Measurements from ENCODE around the gene SEPTIN11.

DNA sequence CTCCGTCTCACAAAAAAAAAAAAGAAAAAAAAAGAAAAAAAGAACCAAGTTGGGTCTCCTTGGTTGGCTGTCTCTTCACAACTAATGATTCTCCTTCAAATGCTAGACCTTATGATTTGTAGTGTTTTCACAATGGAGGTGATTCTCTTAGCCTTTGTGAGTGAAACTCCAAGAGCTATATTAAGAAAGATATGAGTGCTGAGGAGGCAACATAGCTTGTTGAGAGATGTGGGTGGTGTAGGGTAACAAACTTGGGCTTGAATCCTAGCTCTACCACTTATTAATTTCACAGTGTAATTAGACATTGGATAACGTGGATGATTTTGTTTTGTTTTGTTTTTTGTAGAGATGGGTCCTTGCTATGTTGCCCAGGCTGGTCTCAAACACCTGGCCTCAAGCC lies 10.4 kb upstream of the SEPTIN11 start:
- TF ChIP-seq, protein P1, sequence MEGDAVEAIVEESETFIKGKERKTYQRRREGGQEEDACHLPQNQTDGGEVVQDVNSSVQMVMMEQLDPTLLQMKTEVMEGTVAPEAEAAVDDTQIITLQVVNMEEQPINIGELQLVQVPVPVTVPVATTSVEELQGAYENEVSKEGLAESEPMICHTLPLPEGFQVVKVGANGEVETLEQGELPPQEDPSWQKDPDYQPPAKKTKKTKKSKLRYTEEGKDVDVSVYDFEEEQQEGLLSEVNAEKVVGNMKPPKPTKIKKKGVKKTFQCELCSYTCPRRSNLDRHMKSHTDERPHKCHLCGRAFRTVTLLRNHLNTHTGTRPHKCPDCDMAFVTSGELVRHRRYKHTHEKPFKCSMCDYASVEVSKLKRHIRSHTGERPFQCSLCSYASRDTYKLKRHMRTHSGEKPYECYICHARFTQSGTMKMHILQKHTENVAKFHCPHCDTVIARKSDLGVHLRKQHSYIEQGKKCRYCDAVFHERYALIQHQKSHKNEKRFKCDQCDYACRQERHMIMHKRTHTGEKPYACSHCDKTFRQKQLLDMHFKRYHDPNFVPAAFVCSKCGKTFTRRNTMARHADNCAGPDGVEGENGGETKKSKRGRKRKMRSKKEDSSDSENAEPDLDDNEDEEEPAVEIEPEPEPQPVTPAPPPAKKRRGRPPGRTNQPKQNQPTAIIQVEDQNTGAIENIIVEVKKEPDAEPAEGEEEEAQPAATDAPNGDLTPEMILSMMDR (conservative IDR thresholded peaks at IDR 0.05; ENCODE audit: low read depth, low read length), result no peak
- TF ChIP-seq, protein P2, sequence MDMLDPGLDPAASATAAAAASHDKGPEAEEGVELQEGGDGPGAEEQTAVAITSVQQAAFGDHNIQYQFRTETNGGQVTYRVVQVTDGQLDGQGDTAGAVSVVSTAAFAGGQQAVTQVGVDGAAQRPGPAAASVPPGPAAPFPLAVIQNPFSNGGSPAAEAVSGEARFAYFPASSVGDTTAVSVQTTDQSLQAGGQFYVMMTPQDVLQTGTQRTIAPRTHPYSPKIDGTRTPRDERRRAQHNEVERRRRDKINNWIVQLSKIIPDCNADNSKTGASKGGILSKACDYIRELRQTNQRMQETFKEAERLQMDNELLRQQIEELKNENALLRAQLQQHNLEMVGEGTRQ (IDR thresholded peaks at IDR 0.05; ENCODE audit: low read depth, low read length), result no peak
- TF ChIP-seq NFE2L2 (IDR thresholded peaks at IDR 0.05; ENCODE audit: low read depth, low read length) (no peak), POLR2A (IDR thresholded peaks at IDR 0.05; ENCODE audit: low read depth, low read length) (no peak), SMC3 (IDR thresholded peaks at IDR 0.05; ENCODE audit: low read depth, low read length) (no peak), MAFK (IDR thresholded peaks at IDR 0.05; ENCODE audit: low read depth, low read length) (no peak), RAD21 (IDR thresholded peaks at IDR 0.05; ENCODE audit: low read length) (no peak), FOS (IDR thresholded peaks at IDR 0.05; ENCODE audit: low read depth, low read length) (no peak), RFX5 (IDR thresholded peaks at IDR 0.05; ENCODE audit: low read depth, low read length) (no peak)

Data from IMR-90 (cell line).